Heart left ventricle (tissue), 13 donors: Measurements from ENCODE around the gene ORC4.

Experiments used
- POLR2A ChIP-seq, 2 donors: fragments of 450-650 bp; IDR thresholded peaks; one replicate each; pipeline ENCODE4 v1.6.1; 2017; ENCODE audit warnings: antibody characterized with exemption in 2 of 2, mild to moderate bottlenecking in 2 of 2, moderate library complexity in 2 of 2
- TF ChIP-seq, protein P1 (sequence below), 12 donors: fragments of 200-600 bp; sonication (generic) in 4 of 12; IDR thresholded peaks; one replicate each; pipeline versions ENCODE4 v1.5.0 to v1.8.0; 2018 to 2022; ENCODE audit warnings: antibody characterized with exemption in 12 of 12, mild to moderate bottlenecking in 5 of 12
- donor health status: ischemic (EF 13 %, LVEDD 7.1; RV severe dilation, severe dysfunction).
- donor health status: DM: no; HTN: yes; CAD: no.
- donor health status: DM: no; HTN: no; CAD: no.
- donor health status: ischemic (EF 25% LVEDD 6.9; RV normal size, moderate dysfunction).
- donor health status: ischemic (EF 25% LVEDD 5.7; RV mildly dilated, moderate dysfunction).
- donor health status: ischemic (EF 35%, LVEDD 5.7; RV mildly dilated, moderate dysfunction).
- donor health status: nonischemic (EF 11% LVEDD 7.7; RV severe dilation, severe dysfunction).
- donor health status: DM: yes; HTN: yes; CAD: no.
- donor health status: PGD.
- donor health status: ischemic (EF 29% LVEDD 5.4; RV normal size, mild dysfunction).
- donor health status: nonischemic (EF 23%, LVEDD 6.1; RV moderate dilation, normal function).

DNA sequence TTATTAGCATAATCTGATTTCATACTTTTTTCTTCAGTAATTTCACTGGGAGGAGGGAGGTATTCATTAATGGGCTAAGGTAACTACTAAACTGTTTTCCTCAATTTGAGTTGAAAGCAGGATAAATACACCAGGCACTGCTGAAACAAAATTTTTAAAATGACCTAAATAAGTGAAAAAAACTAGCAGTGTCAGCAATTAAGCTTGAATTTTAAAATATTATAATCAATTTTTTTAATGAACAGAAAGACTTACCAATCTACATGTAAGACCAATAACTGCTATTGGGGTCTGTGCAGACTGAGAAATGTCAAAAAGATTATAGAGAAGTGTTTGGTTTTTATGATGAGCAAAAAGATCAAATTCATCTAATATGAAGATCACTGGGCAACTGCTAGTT is 68.4 kb downstream of the ORC4 start:
- TF ChIP-seq, protein P1, sequence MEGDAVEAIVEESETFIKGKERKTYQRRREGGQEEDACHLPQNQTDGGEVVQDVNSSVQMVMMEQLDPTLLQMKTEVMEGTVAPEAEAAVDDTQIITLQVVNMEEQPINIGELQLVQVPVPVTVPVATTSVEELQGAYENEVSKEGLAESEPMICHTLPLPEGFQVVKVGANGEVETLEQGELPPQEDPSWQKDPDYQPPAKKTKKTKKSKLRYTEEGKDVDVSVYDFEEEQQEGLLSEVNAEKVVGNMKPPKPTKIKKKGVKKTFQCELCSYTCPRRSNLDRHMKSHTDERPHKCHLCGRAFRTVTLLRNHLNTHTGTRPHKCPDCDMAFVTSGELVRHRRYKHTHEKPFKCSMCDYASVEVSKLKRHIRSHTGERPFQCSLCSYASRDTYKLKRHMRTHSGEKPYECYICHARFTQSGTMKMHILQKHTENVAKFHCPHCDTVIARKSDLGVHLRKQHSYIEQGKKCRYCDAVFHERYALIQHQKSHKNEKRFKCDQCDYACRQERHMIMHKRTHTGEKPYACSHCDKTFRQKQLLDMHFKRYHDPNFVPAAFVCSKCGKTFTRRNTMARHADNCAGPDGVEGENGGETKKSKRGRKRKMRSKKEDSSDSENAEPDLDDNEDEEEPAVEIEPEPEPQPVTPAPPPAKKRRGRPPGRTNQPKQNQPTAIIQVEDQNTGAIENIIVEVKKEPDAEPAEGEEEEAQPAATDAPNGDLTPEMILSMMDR (IDR thresholded peaks at IDR 0.05) = no peak
- no peak for TF ChIP-seq POLR2A (IDR thresholded peaks at IDR 0.05)
